NB4 (cell line): ENCODE results near the gene HEXA.

ENCODE experiments used
- DNase-seq: peaks from one replicate; pipeline ENCODE4 v3.0.0; 2010; ENCODE audit warnings: low read depth
- H3K4me3 ChIP-seq: one replicate; pipeline ENCODE4 v1.5.1; 2011; ENCODE audit warnings: mild to moderate bottlenecking, low read depth, low read length, moderate library complexity
- MYC ChIP-seq: IDR thresholded peaks from 2 replicates; pipeline ENCODE4 v1.6.1; 2011; ENCODE audit warnings: low read depth, low read length
- POLR2A ChIP-seq: IDR thresholded peaks from 2 replicates; pipeline ENCODE4 v1.6.1; 2011; ENCODE audit warnings: mild to moderate bottlenecking; ENCODE audit not compliant: insufficient read length; ENCODE audit errors: extremely low read depth
- TF ChIP-seq, protein P1 (sequence below): IDR thresholded peaks from 2 replicates; pipeline ENCODE4 v1.6.1; 2011; ENCODE audit warnings: low read depth, low read length
- TF ChIP-seq, protein P2 (sequence below): IDR thresholded peaks from one replicate; pipeline ENCODE4 v1.5.1; 2012; ENCODE audit warnings: low read depth, low read length

Gene HEXA

DNA sequence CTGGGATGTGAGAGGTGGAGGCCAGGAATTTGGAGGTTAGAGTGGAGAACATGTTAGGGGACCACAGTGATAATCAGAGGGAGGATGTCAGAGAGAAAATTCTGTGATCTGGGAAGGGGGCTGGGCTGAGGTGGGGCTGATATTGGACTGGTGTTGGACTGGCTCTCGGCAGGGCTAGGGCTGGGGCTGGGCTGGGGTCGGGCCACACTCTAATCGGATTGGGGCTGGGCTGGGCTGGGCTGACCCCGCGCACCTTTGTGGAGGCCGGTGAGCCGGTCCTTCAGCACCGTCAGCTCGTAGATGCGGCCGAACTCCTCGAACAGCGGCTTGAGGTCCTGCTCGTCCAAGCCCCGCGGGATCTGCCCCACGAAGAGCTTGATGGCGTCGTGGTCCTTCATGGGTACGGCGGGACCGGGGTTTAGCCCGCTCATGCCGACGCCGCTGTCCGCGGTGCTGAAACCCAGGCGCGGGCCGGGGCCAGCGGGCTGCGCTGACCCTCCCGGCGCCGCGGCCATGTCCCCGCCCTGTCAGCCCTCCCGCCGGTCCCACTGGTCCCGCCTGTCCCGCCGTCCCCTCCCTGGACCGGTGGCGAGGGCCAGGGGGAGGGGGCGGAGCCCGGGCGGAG lies 56.3 kb downstream of the HEXA start:
- TF ChIP-seq MYC (no peak), POLR2A (no peak)
- TF ChIP-seq, protein P1, sequence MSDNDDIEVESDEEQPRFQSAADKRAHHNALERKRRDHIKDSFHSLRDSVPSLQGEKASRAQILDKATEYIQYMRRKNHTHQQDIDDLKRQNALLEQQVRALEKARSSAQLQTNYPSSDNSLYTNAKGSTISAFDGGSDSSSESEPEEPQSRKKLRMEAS: no peak
- TF ChIP-seq, protein P2, sequence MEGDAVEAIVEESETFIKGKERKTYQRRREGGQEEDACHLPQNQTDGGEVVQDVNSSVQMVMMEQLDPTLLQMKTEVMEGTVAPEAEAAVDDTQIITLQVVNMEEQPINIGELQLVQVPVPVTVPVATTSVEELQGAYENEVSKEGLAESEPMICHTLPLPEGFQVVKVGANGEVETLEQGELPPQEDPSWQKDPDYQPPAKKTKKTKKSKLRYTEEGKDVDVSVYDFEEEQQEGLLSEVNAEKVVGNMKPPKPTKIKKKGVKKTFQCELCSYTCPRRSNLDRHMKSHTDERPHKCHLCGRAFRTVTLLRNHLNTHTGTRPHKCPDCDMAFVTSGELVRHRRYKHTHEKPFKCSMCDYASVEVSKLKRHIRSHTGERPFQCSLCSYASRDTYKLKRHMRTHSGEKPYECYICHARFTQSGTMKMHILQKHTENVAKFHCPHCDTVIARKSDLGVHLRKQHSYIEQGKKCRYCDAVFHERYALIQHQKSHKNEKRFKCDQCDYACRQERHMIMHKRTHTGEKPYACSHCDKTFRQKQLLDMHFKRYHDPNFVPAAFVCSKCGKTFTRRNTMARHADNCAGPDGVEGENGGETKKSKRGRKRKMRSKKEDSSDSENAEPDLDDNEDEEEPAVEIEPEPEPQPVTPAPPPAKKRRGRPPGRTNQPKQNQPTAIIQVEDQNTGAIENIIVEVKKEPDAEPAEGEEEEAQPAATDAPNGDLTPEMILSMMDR: no peak
- DNase-seq: peak; percentile 72
- no peak overlapping the region for H3K4me3 ChIP-seq

GRCh38 chr15:72318408-72318942 lies 57.3 kb downstream of the HEXA start:
- no peak overlapping the region for H3K4me3 ChIP-seq
- TF ChIP-seq MYC (no peak), POLR2A (no peak)
- TF ChIP-seq, protein P2: no peak
- TF ChIP-seq, protein P1: no peak
- no peak for DNase-seq

DNA sequence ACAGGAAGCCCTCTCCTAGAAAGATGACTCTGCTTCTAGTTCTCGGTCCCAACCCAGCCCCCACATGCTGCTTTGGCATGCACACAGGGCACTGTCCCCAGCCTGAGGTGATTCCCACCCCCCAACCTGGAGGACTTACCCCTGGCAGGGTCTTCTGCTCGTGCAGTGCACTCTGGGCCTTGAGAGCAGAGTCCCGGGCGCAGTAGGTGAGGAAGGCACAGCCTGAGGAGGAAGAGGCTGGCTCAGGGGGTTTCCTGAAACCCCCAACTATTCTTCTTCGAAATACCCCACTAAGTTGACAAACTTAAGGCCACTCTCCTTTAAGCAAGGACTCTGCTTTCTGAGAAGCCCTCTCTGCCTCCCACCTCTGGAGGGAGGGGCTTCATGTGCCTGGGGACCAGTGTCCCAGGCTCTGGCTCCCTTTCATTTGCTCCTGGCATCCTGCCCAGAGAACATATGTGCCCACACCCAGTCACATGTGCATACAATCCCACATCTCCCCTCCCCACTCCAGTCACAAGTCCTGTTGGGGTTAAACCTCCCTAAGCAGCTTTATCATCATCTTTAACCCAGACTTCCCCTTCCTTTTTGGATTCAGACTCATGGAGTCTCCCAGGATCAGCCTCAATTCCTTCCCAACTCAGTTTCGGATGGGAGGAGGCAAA lies 60.0 kb downstream of the HEXA start:
- no peak for DNase-seq
- H3K4me3 ChIP-seq: no peak overlapping the region

DNA sequence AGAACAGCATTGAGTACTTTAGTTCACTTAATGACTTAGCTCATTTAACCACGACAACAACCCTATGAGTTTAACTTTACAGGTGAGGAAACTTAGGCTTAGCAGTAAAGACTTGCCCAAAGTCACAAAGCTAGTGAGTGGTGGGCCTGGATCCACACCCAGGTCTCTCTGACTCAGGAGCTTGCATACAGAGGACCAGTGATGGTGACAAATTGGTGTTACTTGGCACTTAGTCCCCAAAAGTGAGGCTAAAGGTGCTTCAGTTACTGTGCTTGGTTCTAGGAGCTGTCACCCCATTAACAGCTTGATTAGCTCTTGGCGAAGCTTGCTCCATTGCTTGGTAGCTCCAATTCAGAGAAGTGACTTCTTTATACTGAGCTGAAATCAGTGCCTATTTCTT lies 61.9 kb downstream of the HEXA start:
- no peak overlapping the region for H3K4me3 ChIP-seq
- DNase-seq: no peak
- TF ChIP-seq, protein P1: no peak
- no peak for TF ChIP-seq MYC

More for the DNA sequence above, 60.0 kb downstream of the HEXA start:
- no peak for TF ChIP-seq MYC
- TF ChIP-seq, protein P1: no peak
- TF ChIP-seq, protein P2: no peak
- no peak for TF ChIP-seq POLR2A

DNA sequence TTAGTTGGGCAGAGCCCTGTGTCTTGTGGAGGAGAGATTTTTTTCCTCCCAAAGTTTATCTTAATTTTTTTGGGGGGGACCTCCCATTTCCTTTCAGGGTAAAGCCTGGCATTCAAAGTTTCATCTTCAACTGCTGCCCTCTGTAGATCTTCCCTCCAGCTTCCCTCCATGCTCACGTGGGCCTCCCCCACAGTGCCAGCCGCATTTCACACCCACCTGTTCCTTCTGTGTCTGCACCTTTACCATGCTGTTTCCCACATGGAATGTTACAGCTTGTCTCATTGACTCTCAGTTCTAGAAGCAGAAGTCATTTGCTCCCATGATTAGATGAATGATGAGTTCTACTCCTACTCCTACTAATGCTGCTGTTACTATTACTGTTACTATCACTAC lies 62.4 kb downstream of the HEXA start:
- TF ChIP-seq, protein P2: no peak
- TF ChIP-seq MYC (no peak), POLR2A (no peak)
- TF ChIP-seq, protein P1: no peak
- no peak for DNase-seq
- no peak overlapping the region for H3K4me3 ChIP-seq
